H1 (cell line): ENCODE results near the gene ADIPOR2. TPM values are rescaled to one million over a fixed set of nuclear protein-coding genes. Genes with fewer than 3 reads are reported as not detected.

Source experiments
- ATF3 ChIP-seq: IDR thresholded peaks from 2 replicates; pipeline ENCODE4 v1.6.1; 2011; ENCODE audit warnings: low read depth, mild to moderate bottlenecking, low read length; ENCODE audit not compliant: insufficient read depth
- CBX5 ChIP-seq: fragments of 300-800, 300-1000 bp; sonication (generic); IDR thresholded peaks from 2 replicates; pipeline ENCODE4 v1.7.1; 2016; ENCODE audit warnings: antibody characterized with exemption, low read length, low read depth
- EZH2 ChIP-seq: fragments of 200-600 bp; sonication (generic); IDR thresholded peaks from 2 replicates; pipeline ENCODE4 v1.7.1; 2012; ENCODE audit warnings: low read depth, mild to moderate bottlenecking, moderate library complexity, low read length, inconsistent platforms; ENCODE audit not compliant: severe bottlenecking
- FOSL1 ChIP-seq: IDR thresholded peaks from 2 replicates; pipeline ENCODE4 v1.6.1; 2011; ENCODE audit warnings: mild to moderate bottlenecking, low read depth, low read length, moderate library complexity; ENCODE audit not compliant: insufficient read depth
- JUND ChIP-seq: IDR thresholded peaks from 2 replicates; pipeline ENCODE4 v1.6.1; 2011; ENCODE audit warnings: mild to moderate bottlenecking, improper control_type of control experiment, low read length
- PHF8 ChIP-seq: fragments of 200-600 bp; sonication (generic); conservative IDR thresholded peaks from 2 replicates; pipeline ENCODE4 v1.7.1; 2012; ENCODE audit warnings: low read depth, mild to moderate bottlenecking, inconsistent platforms, low read length, moderate library complexity
- SAP30 ChIP-seq: fragments of 300-600 bp; sonication (generic); IDR thresholded peaks from 2 replicates; pipeline ENCODE4 v1.7.1; 2012; ENCODE audit warnings: low read length, moderate library complexity, mild to moderate bottlenecking, inconsistent platforms; ENCODE audit not compliant: insufficient read depth, insufficient replicate concordance
- SIRT6 ChIP-seq: IDR thresholded peaks from one replicate; pipeline ENCODE4 v1.7.1; 2012; ENCODE audit warnings: low read length, inconsistent platforms
- polyA plus RNA-seq, 7 experiments: library from polyadenylated mRNA; depleted of rRNA in 3 of 7; stranded (reverse) in 5 of 7; unstranded in 2 of 7; fragments of >200 nt in 5 of 7; fragments of 200-250 nt in 2 of 7; gene quantifications; 1 replicate in 5 of 7; 2 replicates in 1 of 7; 4 replicates in 1 of 7; pipeline versions ENCODE4 v1.2.1 to v1.2.3, GENCODE V29; 2011 to 2013; ENCODE audit warnings: missing spikeins in 2 of 7, mixed read lengths in 2 of 7
- total RNA-seq: library from RNA; stranded (reverse); fragmentation: NEBNext Ultra II Directional; extraction: Animal tissue kit (Norgen Biotek cat#: 25700); gene quantifications from 2 replicates; pipeline ENCODE4 v1.2.1, GENCODE V29; 2021

ADIPOR2 gene
- total and polyA plus RNA-seq, 2 of the 8 experiments (the other 6 are each of a cell fraction or from before 2014, with no cell fraction given) = 17.5 to 50.8 TPM

DNA sequence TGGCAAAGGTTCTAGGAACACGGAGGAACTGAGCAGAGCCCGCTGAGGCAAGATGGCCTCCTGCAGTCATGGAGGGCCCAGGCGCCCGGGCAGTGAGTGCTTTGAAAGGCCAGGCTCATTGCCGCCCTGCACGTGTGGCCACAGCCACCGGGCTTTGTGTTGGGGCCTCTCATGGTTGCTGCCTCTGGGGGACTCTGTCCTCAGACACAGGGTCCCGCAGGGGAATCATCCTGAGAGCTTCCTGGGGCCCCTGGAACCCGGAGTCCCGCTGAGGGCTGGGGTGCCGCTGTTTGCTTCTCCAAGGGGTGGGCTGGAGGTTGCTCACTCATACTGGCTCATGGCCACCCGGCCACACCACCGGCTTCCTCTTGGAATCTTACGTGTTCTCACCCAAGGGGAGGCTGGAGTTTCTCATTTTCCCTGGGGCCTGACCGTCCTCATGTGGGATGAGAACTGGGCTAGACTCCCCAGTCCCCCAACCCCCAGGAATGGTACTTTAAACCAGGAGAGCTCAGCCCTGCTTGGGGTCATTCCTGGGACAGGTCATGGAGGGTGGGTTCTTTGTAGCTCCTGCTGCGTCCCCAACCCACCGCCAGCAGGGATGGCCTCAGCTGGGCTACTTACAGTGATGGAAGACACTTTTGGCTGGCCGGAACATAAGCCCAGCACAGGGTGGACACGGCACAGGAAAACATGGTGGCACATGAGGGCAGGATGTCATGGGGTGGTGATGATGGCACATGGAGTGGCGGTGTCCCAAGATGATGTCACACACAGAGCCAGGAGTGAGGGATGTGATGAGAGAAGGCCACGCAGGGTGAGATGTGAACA, 108.4 kb downstream of the ADIPOR2 start (continued):
- TF ChIP-seq ATF3 (no peak), SIRT6 (no peak), CBX5 (no peak), JUND (no peak), SAP30 (no peak), FOSL1 (no peak), PHF8 (no peak), EZH2 (no peak)
